HG02678 (cell line): ENCODE results near the gene DTNB.
A peak's percentile ranks its signal among the peaks of the same experiment; 100 is the strongest.

Source experiments
- ATAC-seq: cut with Tn5 transposase; IDR thresholded peaks from one replicate; pipeline ENCODE4 v1.9.1; 2021; ENCODE audit warnings: mild to moderate bottlenecking, moderate library complexity; ENCODE audit not compliant: unreplicated experiment

The DTNB gene

GRCh38 chr2:25355270-25355669 is 318.1 kb downstream of the DTNB start:
- no peak for ATAC-seq

- no peak for ATAC-seq
Measured at GRCh38 chr2:25354116-25354515, 319.3 kb downstream of the DTNB start.

GRCh38 chr2:25349397-25349796 is 324.0 kb downstream of the DTNB start:
- ATAC-seq: no peak

- ATAC-seq: no peak
Measured at GRCh38 chr2:25347846-25348245, 325.5 kb downstream of the DTNB start.

GRCh38 chr2:25347205-25347815 is 326.1 kb downstream of the DTNB start:
- ATAC-seq: no peak

GRCh38 chr2:25343187-25343825 is 330.1 kb downstream of the DTNB start:
- no peak for ATAC-seq

GRCh38 chr2:25342372-25343186 is 330.8 kb downstream of the DTNB start:
- peak; percentile 80 for ATAC-seq

- ATAC-seq: peak; percentile 33
Measured at GRCh38 chr2:25341753-25342371, 331.5 kb downstream of the DTNB start, which contains the start of gene DNMT3A. Gene DNMT3A, minus strand, starts transcription at chr2:25341925. Its CDS starts 27,941 bp downstream, at chr2:25313984.

GRCh38 chr2:25341011-25341727 is 332.2 kb downstream of the DTNB start:
- peak; percentile 19 for ATAC-seq

GRCh38 chr2:25340181-25340921 is 333.0 kb downstream of the DTNB start:
- ATAC-seq: no peak

- ATAC-seq: no peak
Measured at GRCh38 chr2:25339791-25340180, 333.6 kb downstream of the DTNB start.

- ATAC-seq: no peak
Measured at GRCh38 chr2:25339211-25339674, 334.1 kb downstream of the DTNB start.

- no peak for ATAC-seq
Measured at GRCh38 chr2:25338401-25338800, 335.0 kb downstream of the DTNB start.

GRCh38 chr2:25337891-25338290 is 335.5 kb downstream of the DTNB start:
- ATAC-seq: no peak

- ATAC-seq: no peak
Measured at GRCh38 chr2:25337276-25337675, 336.1 kb downstream of the DTNB start.

GRCh38 chr2:25336383-25336841 is 337.0 kb downstream of the DTNB start:
- no peak for ATAC-seq

- no peak for ATAC-seq
Measured at GRCh38 chr2:25335971-25336370, 337.4 kb downstream of the DTNB start.

- ATAC-seq: no peak
Measured at GRCh38 chr2:25335204-25335603, 338.2 kb downstream of the DTNB start.

- no peak for ATAC-seq
Measured at GRCh38 chr2:25334482-25334881, 338.9 kb downstream of the DTNB start.

- ATAC-seq: no peak
Measured at GRCh38 chr2:25333981-25334380, 339.4 kb downstream of the DTNB start.
